OCI-LY3 (cell line): ENCODE data around the gene TRIM2.

ENCODE experiments used
- EZH2phosphoT487 ChIP-seq: fragments of 200-600 bp; shearing (Covaris generic); IDR thresholded peaks from 2 replicates; pipeline ENCODE4 v1.6.1; 2018; ENCODE audit warnings: antibody characterized with exemption, mixed run types, low read depth
- TF ChIP-seq, protein P1 (sequence below): fragments of 200-600, 300-600 bp; sonication (generic); IDR thresholded peaks from 2 replicates; pipeline ENCODE4 v1.5.1; 2014; ENCODE audit warnings: antibody characterized with exemption, low read length, low read depth

DNA sequence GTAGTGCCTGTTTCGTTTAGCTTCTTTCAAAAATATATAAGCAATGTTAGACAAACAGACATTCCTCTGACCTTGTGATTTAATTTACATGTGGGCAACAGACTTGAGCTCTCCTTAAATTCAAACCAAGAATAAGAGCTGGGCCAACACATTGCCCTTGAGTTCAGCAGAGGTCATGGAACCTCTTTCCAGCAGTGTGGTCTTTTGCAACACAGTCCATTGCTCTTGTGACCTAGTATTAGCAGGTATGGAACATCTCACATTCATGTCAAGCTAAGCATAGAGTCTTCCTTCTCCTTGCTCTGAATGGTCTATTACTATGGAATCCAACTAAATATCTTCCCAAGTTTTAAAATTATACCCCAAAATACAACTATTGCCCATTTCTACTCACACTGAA lies 106.5 kb downstream of the TRIM2 start:
- TF ChIP-seq, protein P1, sequence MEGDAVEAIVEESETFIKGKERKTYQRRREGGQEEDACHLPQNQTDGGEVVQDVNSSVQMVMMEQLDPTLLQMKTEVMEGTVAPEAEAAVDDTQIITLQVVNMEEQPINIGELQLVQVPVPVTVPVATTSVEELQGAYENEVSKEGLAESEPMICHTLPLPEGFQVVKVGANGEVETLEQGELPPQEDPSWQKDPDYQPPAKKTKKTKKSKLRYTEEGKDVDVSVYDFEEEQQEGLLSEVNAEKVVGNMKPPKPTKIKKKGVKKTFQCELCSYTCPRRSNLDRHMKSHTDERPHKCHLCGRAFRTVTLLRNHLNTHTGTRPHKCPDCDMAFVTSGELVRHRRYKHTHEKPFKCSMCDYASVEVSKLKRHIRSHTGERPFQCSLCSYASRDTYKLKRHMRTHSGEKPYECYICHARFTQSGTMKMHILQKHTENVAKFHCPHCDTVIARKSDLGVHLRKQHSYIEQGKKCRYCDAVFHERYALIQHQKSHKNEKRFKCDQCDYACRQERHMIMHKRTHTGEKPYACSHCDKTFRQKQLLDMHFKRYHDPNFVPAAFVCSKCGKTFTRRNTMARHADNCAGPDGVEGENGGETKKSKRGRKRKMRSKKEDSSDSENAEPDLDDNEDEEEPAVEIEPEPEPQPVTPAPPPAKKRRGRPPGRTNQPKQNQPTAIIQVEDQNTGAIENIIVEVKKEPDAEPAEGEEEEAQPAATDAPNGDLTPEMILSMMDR, result no peak
- no peak for TF ChIP-seq EZH2phosphoT487
